ENCODE measurements around the gene FANCE. TPM values are rescaled to one million over a fixed set of nuclear protein-coding genes. Genes with fewer than 3 reads are reported as not detected.
"Not testable (repeated sequence)": the region's sequence is repeated elsewhere in the genome, so short reads cannot be mapped to it uniquely, and the experiment has no call there.

The FANCE gene
- total RNA-seq, 8 experiments from 2014 or later, result 5.3 to 19.7 (median 9.9) TPM

DNA sequence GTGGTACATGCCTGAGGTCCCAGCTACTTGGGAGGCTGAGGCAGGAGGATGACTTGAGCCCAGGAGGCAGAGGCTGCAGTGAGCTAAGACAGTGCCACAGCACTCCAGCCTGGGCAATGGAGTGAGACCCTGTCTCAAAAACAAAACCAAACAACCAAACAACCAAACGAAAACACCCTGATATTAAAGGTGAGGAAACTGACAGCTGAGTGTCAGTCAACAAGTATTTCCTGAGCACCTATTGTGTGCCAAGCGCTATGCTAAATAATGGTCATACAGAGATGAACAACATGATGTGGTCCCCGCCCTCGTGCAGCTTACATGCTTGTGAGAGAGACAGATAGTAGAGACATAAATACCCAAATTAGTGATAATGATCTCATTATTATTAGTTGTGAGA lies 62.4 kb downstream of the FANCE start:
- ATAC-seq (replicated peaks in 6 of 8), result no peak
- Histone ChIP-seq H3K4me3 (no peak overlapping the region), H3K27ac (no peak overlapping the region), H3K4me1 (replicated peaks in 1 of 2) (peaks cover 6 to 11% of the 10 kb centered on the region in 2 donors)
- 43 to 100% (median 83%) methylated on average over 1 to 3 of the region's 4 CpGs; no CpG with 5 or more reads in 1 of the 10 experiments for WGBS, 10 experiments
- in situ Hi-C loops (cut with MboI; ENCODE audit: low pct_unique_long_range_greater_than_20kb in 2 of 9, low sequenced_read_pairs in 9 of 9, unreplicated experiment in 9 of 9), result no loop called here

- WGBS, 10 experiments, result 20 to 100% (median 81%) methylated on average over 1 to 4 of the region's 6 CpGs; no CpG with 5 or more reads in 3 of the 10 experiments
- ATAC-seq (replicated peaks in 6 of 8), result not testable (repeated sequence)
Measured at GRCh38 chr6:35515939-35516338, 63.8 kb downstream of the FANCE start.

More at GRCh38 chr6:35515939-35516338, 63.8 kb downstream of the FANCE start:
- peaks cover 6 to 11% of the 10 kb centered on the region in 2 donors for H3K4me1 ChIP-seq (replicated peaks in 1 of 2)
- in situ Hi-C loops (cut with MboI; ENCODE audit: low pct_unique_long_range_greater_than_20kb in 2 of 9, low sequenced_read_pairs in 9 of 9, unreplicated experiment in 9 of 9); H3K4me3 ChIP-seq; H3K27ac ChIP-seq: not testable (repeated sequence)

Other genes with a start within 250 kb of the FANCE start
- 10 to 100 TPM in 2 of 8 experiments, 1 to 10 TPM in 6; 2.6 to 14.6 (median 3.3) TPM for gene SCUBE3, start 238.4 kb upstream of the FANCE start, total RNA-seq
- gene ZNF76, start 192.6 kb upstream of the FANCE start, total RNA-seq, result 10 to 100 TPM; 12.6 to 40.3 (median 23.2) TPM
- gene DEF6, start 154.5 kb upstream of the FANCE start, total RNA-seq, result 1 to 10 TPM in 3 of 8 experiments, under 1 TPM in 5; 0.50 to 4.5 (median 0.84) TPM
- 10 to 100 TPM in 4 of 8 experiments, 1 to 10 TPM in 4; 2.9 to 17.1 (median 8.1) TPM for gene PPARD, start 109.8 kb upstream of the FANCE start, total RNA-seq
- 1,000 to 10,000 TPM; 1,372 to 2,546 (median 2,130) TPM for gene RPL10A, start 16.1 kb downstream of the FANCE start, total RNA-seq
- gene TEAD3, start 44.7 kb downstream of the FANCE start, total RNA-seq, result 1 to 10 TPM; 2.5 to 8.2 (median 4.4) TPM
- 1 to 10 TPM in 1 of 8 experiments, under 1 TPM in 5, not detected in 2; 0.20 to 1.2 (median 0.38) TPM for gene TULP1, start 60.6 kb downstream of the FANCE start, total RNA-seq
- 10 to 100 TPM in 5 of 8 experiments, 1 to 10 TPM in 3; 5.6 to 23.5 (median 10.9) TPM for gene FKBP5, start 236.6 kb downstream of the FANCE start, total RNA-seq

All from motor neuron (in vitro differentiated cells).